ENCODE data around the gene MAP3K4. TPM values are rescaled to one million over a fixed set of nuclear protein-coding genes. Genes with fewer than 3 reads are reported as not detected.

The MAP3K4 gene
- total and polyA plus RNA-seq, 2 of the 4 experiments (the other 2 are of a cell fraction), result 11.5 to 20.4 TPM

DNA sequence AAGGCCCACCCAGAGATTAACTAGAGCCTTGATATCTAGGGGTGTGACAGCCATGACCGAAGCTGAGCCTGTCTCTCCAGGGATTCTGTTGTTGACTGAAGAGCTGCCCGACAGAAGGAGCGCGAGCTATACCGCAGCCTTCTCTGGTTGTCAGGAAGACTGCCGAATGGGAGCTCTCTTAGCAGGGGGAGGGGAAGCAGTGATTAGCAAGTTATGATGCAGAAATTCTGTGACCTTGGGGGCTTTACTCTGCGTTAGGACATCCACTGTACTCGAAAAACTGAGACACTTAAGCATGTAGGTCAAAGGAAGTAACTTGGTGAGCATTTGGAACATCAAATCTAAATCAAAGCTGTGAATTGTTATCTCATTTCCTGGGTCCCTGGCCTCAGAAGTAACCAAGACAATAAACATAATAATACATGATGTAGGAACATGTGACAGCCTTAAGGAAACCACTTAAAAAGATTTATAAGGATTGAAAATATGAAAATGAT is 84.7 kb downstream of the MAP3K4 start:
- H3K27ac ChIP-seq (ENCODE audit: insufficient read depth, low read length), result no peak overlapping the region
- whole genome bisulfite sequencing, 2 experiments (ENCODE audit: extremely low coverage in 2 of 2, insufficient read length in 1 of 2), result 80% methylated on average over 6 of the region's 8 CpGs; no CpG with 5 or more reads in 1 of the 2 experiments
- H3K27me3 ChIP-seq (ENCODE audit: control insufficient read depth, insufficient read depth, low read length), result no peaks in the 10 kb centered on the region
- H3K4ac ChIP-seq (ENCODE audit: low read depth, low read length), result no peak overlapping the region
- no peak overlapping the region for H3K4me3 ChIP-seq (ENCODE audit: insufficient read depth, low read depth, low read length)
- no peak overlapping the region for H2BK15ac ChIP-seq (ENCODE audit: low read depth, low read length)
- H4K5ac ChIP-seq (ENCODE audit: low read depth, low read length), result no peak overlapping the region
- intact Hi-C loops (cut with micrococcal nuclease) (no loop called here), in situ Hi-C loops (cut with MboI; ENCODE audit: low sequenced_read_pairs) (no loop called here), dilution Hi-C loops (cut with HindIII; ENCODE audit: low sequenced_read_pairs, unreplicated experiment) (no loop called here)
- no peak overlapping the region for H2AK5ac ChIP-seq (ENCODE audit: low read depth, low read length)
- H4K8ac ChIP-seq (ENCODE audit: low read depth in 2 of 2, low read length in 2 of 2), result no peak overlapping the region
- no peak overlapping the region for H2AFZ ChIP-seq (replicated peaks; ENCODE audit: low read length, poor library complexity)
- no peak overlapping the region for H2BK5ac ChIP-seq (ENCODE audit: low read depth, low read length, poor library complexity, severe bottlenecking)
- POLR2A ChIA-PET (ENCODE audit: unreplicated experiment), result no interaction called here
- no peaks in the 10 kb centered on the region for H3K9me3 ChIP-seq (ENCODE audit: control insufficient read depth, insufficient read depth, low read length)
- ATAC-seq (ENCODE audit: low read depth) (no peak), DNase-seq (no peak)
- H3K23ac ChIP-seq (ENCODE audit: low read depth, low read length), result no peak overlapping the region
- no peak overlapping the region for H4K91ac ChIP-seq (ENCODE audit: insufficient read depth, low read depth, low read length)
- H3K79me1 ChIP-seq (ENCODE audit: low read depth in 1 of 2, low read length in 2 of 2), result peaks cover 0 to 3% of the 10 kb centered on the region in 2 experiments; a peak in 2 of 4 replicates
- H3K4me1 ChIP-seq (ENCODE audit: control insufficient read depth, insufficient read depth, low read length), result peaks cover 2% of the 10 kb centered on the region
- TF ChIP-seq FOS (IDR thresholded peaks at IDR 0.05; ENCODE audit: low read depth, low read length), result no peak
- no peak for TF ChIP-seq MXI1 (IDR thresholded peaks at IDR 0.05; ENCODE audit: borderline replicate concordance, low read depth, low read length)
- TF ChIP-seq, protein P1, sequence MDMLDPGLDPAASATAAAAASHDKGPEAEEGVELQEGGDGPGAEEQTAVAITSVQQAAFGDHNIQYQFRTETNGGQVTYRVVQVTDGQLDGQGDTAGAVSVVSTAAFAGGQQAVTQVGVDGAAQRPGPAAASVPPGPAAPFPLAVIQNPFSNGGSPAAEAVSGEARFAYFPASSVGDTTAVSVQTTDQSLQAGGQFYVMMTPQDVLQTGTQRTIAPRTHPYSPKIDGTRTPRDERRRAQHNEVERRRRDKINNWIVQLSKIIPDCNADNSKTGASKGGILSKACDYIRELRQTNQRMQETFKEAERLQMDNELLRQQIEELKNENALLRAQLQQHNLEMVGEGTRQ (IDR thresholded peaks at IDR 0.05; ENCODE audit: low read depth, low read length), result no peak
- no peak for TF ChIP-seq POLR2A (IDR thresholded peaks at IDR 0.05; ENCODE audit: low read depth, low read length)
- no peak for TF ChIP-seq BHLHE40 (IDR thresholded peaks at IDR 0.05; ENCODE audit: low read depth, low read length)
- no peak for TF ChIP-seq RAD21 (IDR thresholded peaks at IDR 0.05; ENCODE audit: low read length)
- TF ChIP-seq CEBPB (IDR thresholded peaks at IDR 0.05; ENCODE audit: low read depth, low read length), result no peak
- no peak for TF ChIP-seq SMC3 (IDR thresholded peaks at IDR 0.05; ENCODE audit: low read depth, low read length)
- TF ChIP-seq, protein P2, sequence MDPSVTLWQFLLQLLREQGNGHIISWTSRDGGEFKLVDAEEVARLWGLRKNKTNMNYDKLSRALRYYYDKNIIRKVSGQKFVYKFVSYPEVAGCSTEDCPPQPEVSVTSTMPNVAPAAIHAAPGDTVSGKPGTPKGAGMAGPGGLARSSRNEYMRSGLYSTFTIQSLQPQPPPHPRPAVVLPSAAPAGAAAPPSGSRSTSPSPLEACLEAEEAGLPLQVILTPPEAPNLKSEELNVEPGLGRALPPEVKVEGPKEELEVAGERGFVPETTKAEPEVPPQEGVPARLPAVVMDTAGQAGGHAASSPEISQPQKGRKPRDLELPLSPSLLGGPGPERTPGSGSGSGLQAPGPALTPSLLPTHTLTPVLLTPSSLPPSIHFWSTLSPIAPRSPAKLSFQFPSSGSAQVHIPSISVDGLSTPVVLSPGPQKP (IDR thresholded peaks at IDR 0.05; ENCODE audit: borderline replicate concordance, low read depth, low read length), result no peak
- TF ChIP-seq RFX5 (IDR thresholded peaks at IDR 0.05; ENCODE audit: low read depth, low read length), result no peak
- TF ChIP-seq MAFK (IDR thresholded peaks at IDR 0.05; ENCODE audit: low read depth, low read length), result no peak
- TF ChIP-seq, protein P3, sequence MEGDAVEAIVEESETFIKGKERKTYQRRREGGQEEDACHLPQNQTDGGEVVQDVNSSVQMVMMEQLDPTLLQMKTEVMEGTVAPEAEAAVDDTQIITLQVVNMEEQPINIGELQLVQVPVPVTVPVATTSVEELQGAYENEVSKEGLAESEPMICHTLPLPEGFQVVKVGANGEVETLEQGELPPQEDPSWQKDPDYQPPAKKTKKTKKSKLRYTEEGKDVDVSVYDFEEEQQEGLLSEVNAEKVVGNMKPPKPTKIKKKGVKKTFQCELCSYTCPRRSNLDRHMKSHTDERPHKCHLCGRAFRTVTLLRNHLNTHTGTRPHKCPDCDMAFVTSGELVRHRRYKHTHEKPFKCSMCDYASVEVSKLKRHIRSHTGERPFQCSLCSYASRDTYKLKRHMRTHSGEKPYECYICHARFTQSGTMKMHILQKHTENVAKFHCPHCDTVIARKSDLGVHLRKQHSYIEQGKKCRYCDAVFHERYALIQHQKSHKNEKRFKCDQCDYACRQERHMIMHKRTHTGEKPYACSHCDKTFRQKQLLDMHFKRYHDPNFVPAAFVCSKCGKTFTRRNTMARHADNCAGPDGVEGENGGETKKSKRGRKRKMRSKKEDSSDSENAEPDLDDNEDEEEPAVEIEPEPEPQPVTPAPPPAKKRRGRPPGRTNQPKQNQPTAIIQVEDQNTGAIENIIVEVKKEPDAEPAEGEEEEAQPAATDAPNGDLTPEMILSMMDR (conservative IDR thresholded peaks at IDR 0.05; ENCODE audit: low read depth, low read length), result no peak
- no peak for TF ChIP-seq MAZ (IDR thresholded peaks at IDR 0.05; ENCODE audit: borderline replicate concordance, low read depth, low read length)
- no peak for TF ChIP-seq CHD1 (IDR thresholded peaks at IDR 0.05; ENCODE audit: low read depth, low read length)
- TF ChIP-seq RCOR1 (IDR thresholded peaks at IDR 0.05; ENCODE audit: insufficient replicate concordance, low read length), result no peak
- TF ChIP-seq NFE2L2 (IDR thresholded peaks at IDR 0.05; ENCODE audit: low read depth, low read length), result no peak
- H3K14ac ChIP-seq (replicated peaks; ENCODE audit: low read depth, low read length), result no peak overlapping the region
- no peak overlapping the region for H3K56ac ChIP-seq (ENCODE audit: extremely low read depth, insufficient read depth, low read length)
- no peak overlapping the region for H3K9ac ChIP-seq (ENCODE audit: low read depth, low read length)
- H2AK9ac ChIP-seq (replicated peaks; ENCODE audit: low read depth, low read length, poor library complexity), result no peak overlapping the region
- peaks cover 5% of the 10 kb centered on the region; the same call in 1 of the 2 replicates for H3K9me1 ChIP-seq (ENCODE audit: insufficient read depth, low read length)
- no peaks in the 10 kb centered on the region for H4K20me1 ChIP-seq (ENCODE audit: insufficient read depth, low read length)
- no TSS peak for BruUV-seq (replicated peaks)
- peaks cover 10% of the 10 kb centered on the region for H3K36me3 ChIP-seq (ENCODE audit: control insufficient read depth, insufficient read depth, low read length)
- H3K18ac ChIP-seq (ENCODE audit: low read depth, low read length), result no peak overlapping the region
- CTCF ChIA-PET, result no interaction called here
- no peak overlapping the region for H2BK120ac ChIP-seq (ENCODE audit: low read depth, low read length)
- H2BK20ac ChIP-seq (ENCODE audit: low read depth, low read length), result no peak overlapping the region
- H3K4me2 ChIP-seq (ENCODE audit: low read depth, low read length), result no peak overlapping the region
